CD4-positive, alpha-beta memory T cell (primary cell): ENCODE measurements around the gene ZNF638. TPM values are rescaled to one million over a fixed set of nuclear protein-coding genes. Genes with fewer than 3 reads are reported as not detected.

Experiments
- CTCF ChIA-PET: fragments of 350-600 bp; sonication (Branson Sonifier 250); formaldehyde crosslinking; loops from one replicate; lab custom pipeline; 2021; ENCODE audit warnings: inconsistent platforms; ENCODE audit not compliant: partially characterized antibody; lab: Charles Lee
- POLR2A ChIA-PET: fragments of 350-600 bp; sonication (Branson Sonifier 250); formaldehyde crosslinking; loops from one replicate; lab custom pipeline; 2021; ENCODE audit not compliant: partially characterized antibody; lab: Charles Lee
- DNase-seq, 5 donors: peaks; one replicate each; pipeline versions ENCODE4 v3.0.0 to v3.0.0-alpha.2; 2020 to 2022; ENCODE audit warnings: mixed read lengths in 1 of 5
- H3K27ac ChIP-seq: one replicate; pipeline ENCODE4 v1.7.0; 2013; ENCODE audit warnings: low read depth, low read length
- H3K27me3 ChIP-seq: 2 replicates; pipeline ENCODE4 v1.7.0; 2013; ENCODE audit warnings: mild to moderate bottlenecking, low read length, moderate library complexity; ENCODE audit not compliant: insufficient read depth
- H3K36me3 ChIP-seq: 2 replicates; pipeline ENCODE4 v1.7.0; 2013; ENCODE audit warnings: mild to moderate bottlenecking, low read length, moderate library complexity; ENCODE audit not compliant: insufficient read depth
- H3K4me1 ChIP-seq: 2 replicates; pipeline ENCODE4 v1.7.0; 2013; ENCODE audit warnings: mild to moderate bottlenecking, low read length, moderate library complexity; ENCODE audit not compliant: insufficient read depth
- H3K4me3 ChIP-seq, 2 donors: one replicate each; pipeline ENCODE4 v1.7.0; 2013; ENCODE audit warnings: low read length in 2 of 2, mild to moderate bottlenecking in 1 of 2
- H3K9me3 ChIP-seq, 2 donors: one replicate each; pipeline ENCODE4 v1.7.0; 2013; ENCODE audit warnings: low read length in 2 of 2, control low read depth in 1 of 2; ENCODE audit not compliant: control insufficient read depth in 1 of 2
- H3K27ac Mint-ChIP-seq, 7 donors: one replicate each; pipeline ENCODE4 v1.8.0; 2020 to 2021; ENCODE audit warnings: mixed read lengths in 7 of 7, mild to moderate bottlenecking in 6 of 7, inconsistent platforms in 3 of 7, moderate library complexity in 3 of 7
- H3K27me3 Mint-ChIP-seq, 2 donors: one replicate each; pipeline ENCODE4 v1.8.0; 2020 to 2021; ENCODE audit warnings: mixed read lengths in 2 of 2
- H3K36me3 Mint-ChIP-seq, 2 donors: one replicate each; pipeline ENCODE4 v1.8.0; 2020 to 2021; ENCODE audit warnings: mixed read lengths in 2 of 2, inconsistent platforms in 1 of 2, mild to moderate bottlenecking in 1 of 2
- H3K4me1 Mint-ChIP-seq, 4 donors: one replicate each; pipeline ENCODE4 v1.8.0; 2020 to 2021; ENCODE audit warnings: mixed read lengths in 4 of 4, mild to moderate bottlenecking in 1 of 4
- H3K4me3 Mint-ChIP-seq, 8 donors: one replicate each; pipeline ENCODE4 v1.8.0; 2020 to 2021; ENCODE audit warnings: mixed read lengths in 8 of 8, mild to moderate bottlenecking in 7 of 8, moderate library complexity in 6 of 8, inconsistent platforms in 3 of 8
- H3K9me3 Mint-ChIP-seq, 8 donors: one replicate each; pipeline ENCODE4 v1.8.0; 2020 to 2021; ENCODE audit warnings: mixed read lengths in 8 of 8, mild to moderate bottlenecking in 5 of 8, inconsistent platforms in 3 of 8, moderate library complexity in 1 of 8
- intact Hi-C: fragments of 100-400 bp; cut with micrococcal nuclease; formaldehyde crosslinking; loops from one replicate; pipeline ENCODE4 v1.15.1; 2023
- polyA plus RNA-seq, 2 donors: library from polyadenylated mRNA; unstranded; fragments of 300-500 nt; fragmentation: Illumina TruSeq; gene quantifications; one replicate each; pipeline ENCODE4 v1.2.3, GENCODE V29; 2021
- total RNA-seq, 2 experiments: library from RNA; stranded (reverse); gene quantifications; one replicate each; pipeline ENCODE4 v1.2.3, GENCODE V29; 2021

The ZNF638 gene
- total and polyA plus RNA-seq, 4 experiments from 2014 or later, result 19.8 to 167 (median 110) TPM

DNA sequence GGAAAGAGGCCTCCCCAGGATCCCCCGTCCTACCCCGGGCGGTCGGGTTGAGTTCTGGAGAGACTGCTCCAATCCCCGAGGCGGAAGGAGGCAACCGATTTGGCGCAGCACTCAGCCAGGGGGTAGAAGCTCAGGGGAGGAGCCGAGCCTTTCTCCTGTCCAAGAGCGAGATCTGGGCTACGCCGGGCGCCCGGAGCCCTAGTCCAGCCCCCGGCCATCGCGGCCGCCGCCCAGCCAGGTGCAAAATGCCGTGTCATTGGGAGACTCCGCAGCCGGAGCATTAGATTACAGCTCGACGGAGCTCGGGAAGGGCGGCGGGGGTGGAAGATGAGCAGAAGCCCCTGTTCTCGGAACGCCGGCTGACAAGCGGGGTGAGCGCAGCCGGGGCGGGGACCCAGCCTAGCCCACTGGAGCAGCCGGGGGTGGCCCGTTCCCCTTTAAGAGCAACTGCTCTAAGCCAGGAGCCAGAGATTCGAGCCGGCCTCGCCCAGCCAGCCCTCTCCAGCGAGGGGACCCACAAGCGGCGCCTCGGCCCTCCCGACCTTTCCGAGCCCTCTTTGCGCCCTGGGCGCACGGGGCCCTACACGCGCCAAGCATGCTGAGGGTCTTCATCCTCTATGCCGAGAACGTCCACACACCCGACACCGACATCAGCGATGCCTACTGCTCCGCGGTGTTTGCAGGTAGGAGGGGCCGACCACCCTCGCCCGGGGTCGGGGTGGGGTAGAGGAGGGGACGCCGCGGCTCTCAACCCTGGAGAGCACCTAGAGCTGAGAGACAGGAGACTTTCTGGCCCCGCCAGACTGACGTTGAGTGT lies 122.0 kb downstream of the ZNF638 start, which contains the start of gene DYSF:
TSS of gene DYSF (plus strand) at position 158 of the 817 bp plus-strand sequence.
- Mint-ChIP-seq H3K4me3 (peak within 1 kb of the TSS; percentile 61 to 84 (median 72)), H3K4me1 (peaks cover 8 to 16% (median 11%) of the 10 kb centered on the region in 4 donors), H3K27ac (peak within 1 kb of the TSS in 1 of 7 donors; percentile 29), H3K9me3 (no peaks in the 10 kb centered on the region), H3K27me3 (peaks cover 24 to 46% of the 10 kb centered on the region in 2 donors), H3K36me3 (no peaks in the 10 kb centered on the region)
- H3K4me3 ChIP-seq, result peak within 1 kb of the TSS in 1 of 2 donors; percentile 38
- no peaks in the 10 kb centered on the region for H3K9me3 ChIP-seq
- CTCF ChIA-PET, result interaction anchor here (1.4 to 1.6 kb wide), 2 partner anchors 8 to 51 kb away, joined by 3 read pairs; no protein-coding TSS in a partner anchor
- intact Hi-C loops, result no loop called here
- no peak within 1 kb of the TSS for H3K27ac ChIP-seq
- POLR2A ChIA-PET, result no interaction called here
- peak in 2 of 5 donors; percentile 8 to 10 for DNase-seq
- peaks cover 5% of the 10 kb centered on the region for H3K27me3 ChIP-seq
- H3K36me3 ChIP-seq, result no peaks in the 10 kb centered on the region
- peaks cover 22% of the 10 kb centered on the region for H3K4me1 ChIP-seq

GRCh38 chr2:71454221-71455010 lies 122.8 kb downstream of the ZNF638 start:
- no peaks in the 10 kb centered on the region for H3K36me3 Mint-ChIP-seq
- H3K27ac Mint-ChIP-seq, result no peak overlapping the region
- Histone ChIP-seq H3K4me1 (peaks cover 22% of the 10 kb centered on the region), H3K9me3 (no peaks in the 10 kb centered on the region), H3K36me3 (no peaks in the 10 kb centered on the region), H3K27me3 (peaks cover 5% of the 10 kb centered on the region), H3K4me3 (no peak overlapping the region), H3K27ac (no peak overlapping the region)
- intact Hi-C loops, result no loop called here
- peaks cover 7 to 16% (median 10%) of the 10 kb centered on the region in 4 donors for H3K4me1 Mint-ChIP-seq
- H3K9me3 Mint-ChIP-seq, result no peaks in the 10 kb centered on the region
- CTCF ChIA-PET, result interaction anchor here (1.0 to 1.6 kb wide), 3 partner anchors 50 to 155 kb away, joined by 3 to 4 read pairs (median 3); no protein-coding TSS in a partner anchor
- peaks cover 24 to 46% of the 10 kb centered on the region in 2 donors for H3K27me3 Mint-ChIP-seq
- no peak for DNase-seq
- H3K4me3 Mint-ChIP-seq, result peak overlapping the region in 6 of 8 donors; percentile 31 to 76 (median 44)
- POLR2A ChIA-PET, result no interaction called here

DNA sequence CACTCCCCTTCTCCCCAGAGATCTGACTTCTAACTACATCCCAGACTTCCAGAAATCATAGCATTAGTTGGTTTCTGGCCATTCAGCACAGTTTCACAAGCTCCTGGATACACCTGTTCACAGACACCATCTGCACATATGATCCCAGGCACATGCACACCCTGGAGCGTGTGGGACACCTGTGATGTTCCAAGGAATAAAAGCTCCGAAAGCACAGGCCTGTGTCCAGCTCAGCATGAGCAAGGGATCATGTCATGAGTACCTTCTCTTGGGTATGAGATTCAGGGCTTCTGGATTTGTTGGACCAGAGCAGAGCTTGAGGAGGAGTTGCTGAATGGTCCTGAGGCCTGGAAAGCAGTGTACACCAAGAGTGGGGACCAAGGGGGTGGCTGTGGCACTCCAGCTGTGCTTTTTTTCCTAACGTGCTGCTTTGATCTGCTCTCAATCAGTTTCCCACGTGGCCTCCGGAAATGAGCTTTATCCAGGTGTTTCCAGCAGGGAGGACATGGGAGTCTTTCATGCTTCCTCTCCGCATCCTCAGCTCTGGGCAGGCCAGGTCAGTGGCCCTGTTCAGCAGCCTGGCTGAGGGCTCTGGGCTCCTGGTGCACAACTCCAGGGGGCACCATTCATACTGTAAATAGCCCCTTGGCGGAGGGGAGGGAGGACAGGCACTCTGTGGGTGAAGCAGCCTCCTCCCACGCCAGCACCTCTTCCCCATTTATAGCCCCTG lies 123.6 kb downstream of the ZNF638 start:
- Mint-ChIP-seq H3K27ac (no peak overlapping the region), H3K36me3 (no peaks in the 10 kb centered on the region), H3K4me1 (peaks cover 7 to 16% (median 10%) of the 10 kb centered on the region in 4 donors), H3K4me3 (peak overlapping the region in 2 of 8 donors; percentile 39 to 40), H3K9me3 (no peaks in the 10 kb centered on the region), H3K27me3 (peaks cover 24 to 46% of the 10 kb centered on the region in 2 donors)
- intact Hi-C loops, result no loop called here
- no peak overlapping the region for H3K27ac ChIP-seq
- H3K36me3 ChIP-seq, result no peaks in the 10 kb centered on the region
- no peak overlapping the region for H3K4me3 ChIP-seq
- ChIA-PET POLR2A (no interaction called here), CTCF (interaction anchor here (1.0 to 1.1 kb wide), 2 partner anchors 55 to 155 kb away, joined by 3 to 4 read pairs; no protein-coding TSS in a partner anchor)
- no peak for DNase-seq
- H3K9me3 ChIP-seq, result no peaks in the 10 kb centered on the region
- peaks cover 22% of the 10 kb centered on the region for H3K4me1 ChIP-seq
- H3K27me3 ChIP-seq, result peaks cover 5% of the 10 kb centered on the region

GRCh38 chr2:71455741-71456569 lies 124.4 kb downstream of the ZNF638 start:
- Histone ChIP-seq H3K27me3 (peaks cover 5% of the 10 kb centered on the region), H3K9me3 (no peaks in the 10 kb centered on the region), H3K36me3 (no peaks in the 10 kb centered on the region), H3K4me3 (no peak overlapping the region), H3K4me1 (peaks cover 22% of the 10 kb centered on the region), H3K27ac (no peak overlapping the region)
- intact Hi-C loops, result no loop called here
- Mint-ChIP-seq H3K4me1 (peaks cover 7 to 16% (median 10%) of the 10 kb centered on the region in 4 donors), H3K27ac (no peak overlapping the region), H3K36me3 (no peaks in the 10 kb centered on the region), H3K4me3 (peak overlapping the region in 1 of 8 donors; percentile 62), H3K9me3 (peaks cover 0 to under 1% (median 0%) of the 10 kb centered on the region in 8 donors), H3K27me3 (peaks cover 24 to 46% of the 10 kb centered on the region in 2 donors)
- DNase-seq, result no peak
- POLR2A ChIA-PET, result no interaction called here
- CTCF ChIA-PET, result no interaction called here

- Histone ChIP-seq H3K27ac (no peak overlapping the region), H3K9me3 (no peaks in the 10 kb centered on the region), H3K27me3 (peaks cover 5% of the 10 kb centered on the region), H3K4me3 (no peak overlapping the region), H3K4me1 (peaks cover 22% of the 10 kb centered on the region), H3K36me3 (no peaks in the 10 kb centered on the region)
- intact Hi-C loops, result no loop called here
- H3K27me3 Mint-ChIP-seq, result peaks cover 20 to 50% of the 10 kb centered on the region in 2 donors
- H3K27ac Mint-ChIP-seq, result no peak overlapping the region
- no peaks in the 10 kb centered on the region for H3K36me3 Mint-ChIP-seq
- CTCF ChIA-PET, result no interaction called here
- H3K4me3 Mint-ChIP-seq, result peak overlapping the region in 1 of 8 donors; percentile 62
- peaks cover 0 to 5% (median 0%) of the 10 kb centered on the region in 8 donors for H3K9me3 Mint-ChIP-seq
- peaks cover 7 to 16% (median 10%) of the 10 kb centered on the region in 4 donors for H3K4me1 Mint-ChIP-seq
- DNase-seq, result no peak
- POLR2A ChIA-PET, result no interaction called here
Observed at GRCh38 chr2:71456617-71457016, 125.0 kb downstream of the ZNF638 start.
